ENCODE measurements around the gene GABRD.
A peak's percentile ranks its signal among the peaks of the same experiment; 100 is the strongest.

DNA sequence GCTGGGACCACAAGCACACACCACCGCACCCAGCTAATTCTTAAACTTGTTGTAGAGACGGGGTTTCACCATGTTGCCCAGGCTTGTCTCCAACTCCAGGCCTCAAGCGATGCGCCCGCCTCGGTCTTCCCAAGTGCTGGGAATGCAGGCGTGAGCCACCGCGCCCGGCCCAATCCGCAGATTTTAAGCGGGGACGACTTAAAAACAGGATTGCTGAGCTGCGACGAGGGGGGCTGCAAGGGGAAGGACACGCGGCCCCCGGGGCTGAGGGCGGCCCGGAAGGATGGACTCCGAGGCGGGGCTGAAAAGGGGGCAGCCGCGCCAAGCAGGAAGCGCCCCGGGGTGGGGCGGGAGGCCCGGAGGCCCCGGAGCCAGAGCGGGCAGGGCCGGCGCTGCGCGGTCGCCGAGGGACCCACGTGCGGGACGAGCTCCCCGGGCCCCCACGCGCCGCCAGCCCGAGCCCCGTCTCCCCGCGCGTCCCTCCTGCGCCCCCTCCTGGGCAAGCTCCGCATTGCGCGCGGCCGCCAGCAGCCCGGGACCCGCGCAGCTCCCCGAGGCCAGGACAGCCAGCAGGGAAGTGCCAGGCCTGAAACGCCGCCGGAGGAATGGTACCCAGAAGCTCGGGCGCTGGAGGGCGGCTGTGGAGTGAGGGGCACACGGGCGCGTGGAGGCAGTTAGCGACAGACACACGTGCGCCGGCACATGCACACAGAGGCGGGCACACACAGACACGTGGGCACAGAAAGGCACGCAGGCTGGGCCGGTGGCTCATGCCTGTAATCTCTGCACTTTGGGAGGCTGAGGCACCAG lies 25.6 kb downstream of the GABRD start:
- TF ChIP-seq, protein P1, sequence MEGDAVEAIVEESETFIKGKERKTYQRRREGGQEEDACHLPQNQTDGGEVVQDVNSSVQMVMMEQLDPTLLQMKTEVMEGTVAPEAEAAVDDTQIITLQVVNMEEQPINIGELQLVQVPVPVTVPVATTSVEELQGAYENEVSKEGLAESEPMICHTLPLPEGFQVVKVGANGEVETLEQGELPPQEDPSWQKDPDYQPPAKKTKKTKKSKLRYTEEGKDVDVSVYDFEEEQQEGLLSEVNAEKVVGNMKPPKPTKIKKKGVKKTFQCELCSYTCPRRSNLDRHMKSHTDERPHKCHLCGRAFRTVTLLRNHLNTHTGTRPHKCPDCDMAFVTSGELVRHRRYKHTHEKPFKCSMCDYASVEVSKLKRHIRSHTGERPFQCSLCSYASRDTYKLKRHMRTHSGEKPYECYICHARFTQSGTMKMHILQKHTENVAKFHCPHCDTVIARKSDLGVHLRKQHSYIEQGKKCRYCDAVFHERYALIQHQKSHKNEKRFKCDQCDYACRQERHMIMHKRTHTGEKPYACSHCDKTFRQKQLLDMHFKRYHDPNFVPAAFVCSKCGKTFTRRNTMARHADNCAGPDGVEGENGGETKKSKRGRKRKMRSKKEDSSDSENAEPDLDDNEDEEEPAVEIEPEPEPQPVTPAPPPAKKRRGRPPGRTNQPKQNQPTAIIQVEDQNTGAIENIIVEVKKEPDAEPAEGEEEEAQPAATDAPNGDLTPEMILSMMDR (conservative IDR thresholded peaks at IDR 0.05): peak; percentile 66
- no peak for TF ChIP-seq EZH2 (IDR thresholded peaks at IDR 0.05; ENCODE audit: low read depth)

All from PC-9 (cell line).